Amygdala (tissue), 56 donors: ENCODE measurements around the gene RGS5.

ENCODE experiments used
- DNase-seq, 56 donors: peaks; one replicate each; lab custom pipeline; 2025; lab: John Stamatoyannopoulos, UW

RGS5 gene

DNA sequence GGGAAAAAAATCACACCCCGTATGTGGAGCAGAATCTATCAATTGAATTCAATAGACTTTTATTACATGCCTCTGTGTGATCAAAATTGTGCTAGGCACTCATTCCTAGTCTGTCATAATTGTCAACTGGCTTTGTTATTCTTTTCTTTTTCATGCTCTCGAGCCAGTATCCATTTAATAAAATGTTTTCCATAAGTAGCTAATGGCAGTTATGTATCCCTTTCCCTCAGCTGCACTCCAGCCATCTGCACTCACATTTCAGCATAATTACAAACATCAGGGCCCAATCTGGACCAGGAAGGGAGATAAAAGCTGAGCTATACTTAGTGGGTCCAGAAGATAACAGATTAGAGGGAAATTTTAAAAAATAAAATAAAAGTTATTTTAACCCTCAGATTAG, 15.9 kb downstream of the RGS5 start:
- DNase-seq, result no peak

DNA sequence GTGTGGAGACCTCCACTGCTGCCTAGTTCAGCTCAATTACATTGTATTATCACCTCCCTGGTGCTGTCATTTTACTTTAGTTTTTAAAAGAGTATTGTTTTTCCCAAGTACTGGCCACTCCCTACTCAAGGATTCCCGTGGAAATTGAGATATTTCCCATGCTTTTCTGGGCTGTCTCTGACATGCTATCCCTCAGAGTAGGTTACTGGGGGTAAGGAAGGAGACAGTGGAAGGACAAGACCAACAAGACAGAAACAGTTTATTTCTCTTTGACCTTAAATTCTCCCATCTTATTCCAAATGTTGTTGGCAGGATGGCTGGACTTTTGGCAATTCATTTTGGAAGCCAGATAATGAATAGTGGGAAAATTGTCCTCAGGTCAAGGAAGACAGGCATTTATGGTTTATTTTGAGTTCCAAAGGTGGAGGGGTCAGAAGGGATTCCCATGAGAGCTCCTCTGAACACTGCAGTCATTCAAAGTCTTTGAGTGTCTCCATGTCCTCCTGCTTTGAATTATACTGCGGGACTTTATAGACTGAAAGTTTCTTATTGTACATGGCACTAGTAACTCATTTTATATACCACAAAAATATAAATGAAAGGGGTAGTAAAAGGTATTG, 20.3 kb downstream of the RGS5 start:
- DNase-seq, result no peak

DNA sequence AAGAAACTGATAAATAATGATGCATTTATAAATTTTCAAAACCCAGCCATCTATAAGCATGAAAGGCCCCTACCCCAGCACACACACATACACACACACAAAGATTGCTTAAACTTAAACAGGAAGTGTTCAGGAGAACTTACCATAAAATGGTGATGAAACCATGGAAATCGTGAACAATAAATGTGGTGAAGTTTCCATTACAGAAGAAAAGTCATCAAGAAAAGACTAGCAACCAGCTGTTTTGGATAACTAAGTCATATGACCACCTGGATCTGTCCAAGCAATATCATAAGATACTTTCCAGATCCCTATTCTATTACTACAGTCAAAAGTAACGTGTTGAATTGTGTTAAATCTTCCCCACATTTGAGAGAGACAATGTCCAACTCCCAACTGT, 24.1 kb downstream of the RGS5 start:
- DNase-seq, result no peak

DNA sequence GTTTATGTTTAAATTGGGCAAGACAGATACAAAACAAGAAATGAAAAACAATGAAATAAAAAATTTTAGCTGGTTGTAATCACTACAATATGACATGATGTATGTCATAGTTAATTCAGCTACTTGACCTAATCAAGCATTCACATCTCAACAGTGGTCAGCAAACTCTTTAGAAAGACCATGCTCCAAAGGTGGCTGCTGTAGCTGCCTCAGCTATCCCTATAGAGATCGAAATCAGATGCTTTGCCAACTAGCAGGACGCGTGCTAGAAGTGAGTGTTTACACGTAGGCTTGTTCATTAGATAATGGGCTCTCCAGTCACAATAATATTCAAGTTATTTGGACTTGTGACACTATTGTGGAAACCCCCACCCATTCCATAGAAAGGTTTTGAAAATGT, 25.9 kb downstream of the RGS5 start:
- DNase-seq, result no peak

DNA sequence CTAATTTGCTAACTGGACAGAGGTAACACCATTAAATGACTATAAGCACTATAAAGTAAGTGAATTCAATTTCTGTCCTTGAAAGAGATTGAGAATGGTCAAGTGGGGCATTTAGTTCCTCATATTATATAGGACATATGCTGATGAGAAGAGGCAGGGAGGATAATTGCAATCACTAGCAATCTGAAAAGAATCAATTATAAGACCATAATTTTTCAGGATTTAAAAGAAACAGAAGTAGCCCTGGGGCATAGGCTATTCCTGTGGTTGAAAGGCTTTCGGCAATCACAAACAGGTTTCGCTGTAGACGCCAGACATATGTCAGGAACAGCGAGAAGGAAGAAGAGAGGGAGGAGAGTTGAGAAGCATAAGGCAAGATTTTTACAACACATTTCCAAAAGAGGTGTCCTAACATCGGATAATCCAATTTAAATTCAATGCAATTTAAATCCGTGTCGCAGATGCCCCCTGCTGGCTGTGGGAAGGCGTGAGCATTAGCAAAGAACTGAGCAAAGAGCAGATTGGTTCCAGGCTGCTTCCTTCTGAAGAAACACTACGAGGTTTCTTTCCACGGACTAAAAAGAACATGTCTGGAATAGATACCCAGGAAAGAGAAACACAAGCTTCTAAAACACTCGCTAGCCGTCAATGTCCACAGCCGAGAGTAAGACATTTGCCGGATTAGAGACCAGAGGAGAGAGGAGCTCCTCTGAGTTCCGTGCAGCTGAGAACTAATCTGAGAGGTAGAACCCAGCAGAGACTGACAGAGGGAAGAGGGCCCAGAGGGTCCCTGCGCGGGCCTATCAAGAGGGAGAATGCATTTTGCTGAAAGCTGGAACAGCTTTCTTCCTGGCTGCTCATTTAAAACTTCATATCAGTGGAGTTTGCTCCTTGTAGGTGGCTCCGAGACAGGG, 27.9 kb downstream of the RGS5 start:
- DNase-seq, result peak in 45 of 56 donors; percentile 1 to 72 (median 23)

DNA sequence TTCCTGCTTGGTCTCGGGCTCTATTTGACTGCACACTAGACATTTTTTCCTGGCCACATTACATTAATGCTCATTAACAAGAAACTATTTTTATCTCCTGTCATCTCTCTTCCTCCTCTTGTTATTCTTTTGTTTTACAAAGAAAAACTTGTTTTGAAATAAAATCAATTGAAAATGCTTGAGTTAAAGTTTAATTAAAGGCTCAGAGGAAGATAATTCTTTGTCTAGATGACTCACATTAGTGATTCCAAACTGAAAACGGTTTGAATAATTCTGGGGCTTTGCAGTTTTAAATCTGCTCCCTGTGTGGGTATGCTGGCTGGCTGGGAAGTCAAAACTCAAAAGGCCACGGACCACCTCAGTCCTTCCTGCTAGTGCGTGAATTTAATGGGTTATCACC, 29.6 kb downstream of the RGS5 start:
- DNase-seq, result no peak

DNA sequence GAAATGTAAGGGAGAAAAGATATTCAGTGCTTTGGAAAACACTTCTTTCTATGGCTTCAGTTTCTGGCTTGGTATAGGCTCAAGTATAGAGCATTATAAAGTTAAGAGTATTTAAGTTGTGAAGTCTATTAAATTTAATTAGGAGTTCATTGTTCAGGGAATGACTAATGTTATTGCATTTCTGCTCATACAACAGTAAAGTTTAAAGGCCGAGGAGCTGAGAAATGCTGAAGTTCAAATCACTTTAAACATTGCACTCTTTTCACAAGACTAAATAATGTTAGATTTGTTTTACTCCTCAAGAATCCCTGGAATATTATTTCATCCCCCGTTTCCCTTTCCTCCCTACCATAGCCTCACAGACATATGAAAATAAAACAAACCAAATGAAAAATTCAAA, 30.1 kb downstream of the RGS5 start:
- DNase-seq, result no peak

DNA sequence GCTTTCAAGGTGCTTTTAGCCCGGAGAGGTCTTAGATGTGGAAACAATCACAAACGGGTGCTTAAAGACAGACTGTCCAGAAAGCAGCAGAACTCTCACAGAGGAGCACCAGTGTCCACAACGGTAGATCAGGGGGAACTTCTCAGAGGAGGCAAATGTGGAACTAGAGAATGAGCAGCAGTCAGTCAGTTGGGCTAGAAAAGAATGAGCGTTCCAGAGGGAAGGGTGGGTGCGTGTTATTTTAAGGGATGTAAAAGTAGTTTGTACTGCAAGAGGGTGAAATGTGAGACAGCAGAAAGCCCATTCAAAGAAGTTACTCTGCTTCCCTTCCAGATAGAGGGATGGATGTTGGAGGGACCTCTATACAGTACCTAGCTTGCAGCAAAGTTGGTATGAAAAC, 30.9 kb downstream of the RGS5 start:
- no peak for DNase-seq

DNA sequence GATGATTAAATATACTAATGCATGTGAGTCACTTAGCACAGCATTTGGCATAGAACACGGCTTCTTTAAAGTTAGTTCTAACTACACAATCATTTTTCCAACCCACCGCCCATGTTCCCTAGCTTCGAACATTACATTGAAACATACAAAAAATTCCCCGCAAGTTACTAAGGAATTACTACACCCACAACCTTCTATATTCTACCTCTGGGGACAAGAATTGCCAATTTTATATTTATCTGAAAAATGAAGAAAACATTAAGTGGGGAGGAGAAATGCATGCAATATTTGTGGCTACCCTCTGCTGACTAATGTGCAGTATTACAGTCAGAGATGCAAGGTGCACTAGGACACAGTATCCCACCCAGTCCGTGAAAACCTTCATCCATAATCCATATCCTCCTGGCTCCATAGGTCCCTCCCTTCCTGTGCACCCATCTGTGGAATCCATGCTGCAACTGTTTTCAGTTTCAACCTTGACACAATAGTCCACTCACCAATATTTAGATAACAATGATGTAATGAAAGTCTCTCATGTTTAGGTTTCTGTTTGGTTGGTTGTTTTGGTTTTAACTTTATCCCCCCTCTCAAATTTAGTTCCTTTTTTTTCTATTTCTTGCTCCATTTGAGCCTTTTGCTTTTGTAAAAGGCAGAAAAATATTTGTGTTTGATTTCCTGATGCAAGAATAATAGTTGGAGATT, 31.6 kb downstream of the RGS5 start:
- DNase-seq, result peak in 1 of 56 donors; percentile 22

DNA sequence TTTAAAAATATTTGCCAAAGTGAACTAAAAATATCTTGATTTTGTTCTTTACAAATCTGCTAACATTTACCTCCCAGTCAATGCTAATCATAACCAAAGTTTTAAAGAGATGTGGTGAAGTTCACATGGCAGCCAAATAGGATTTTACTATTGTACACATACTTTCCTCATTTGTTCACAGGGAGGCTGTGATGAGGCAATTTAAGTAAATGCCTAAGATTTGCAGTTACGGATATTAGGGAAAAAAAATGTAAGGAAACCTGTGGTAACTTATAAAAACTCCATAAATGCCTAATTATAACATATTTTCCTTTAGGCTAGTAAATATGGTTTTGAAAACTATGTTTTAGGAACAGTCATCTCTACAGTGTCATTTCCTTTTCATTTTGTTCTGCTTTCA, 32.4 kb downstream of the RGS5 start:
- DNase-seq, result no peak

DNA sequence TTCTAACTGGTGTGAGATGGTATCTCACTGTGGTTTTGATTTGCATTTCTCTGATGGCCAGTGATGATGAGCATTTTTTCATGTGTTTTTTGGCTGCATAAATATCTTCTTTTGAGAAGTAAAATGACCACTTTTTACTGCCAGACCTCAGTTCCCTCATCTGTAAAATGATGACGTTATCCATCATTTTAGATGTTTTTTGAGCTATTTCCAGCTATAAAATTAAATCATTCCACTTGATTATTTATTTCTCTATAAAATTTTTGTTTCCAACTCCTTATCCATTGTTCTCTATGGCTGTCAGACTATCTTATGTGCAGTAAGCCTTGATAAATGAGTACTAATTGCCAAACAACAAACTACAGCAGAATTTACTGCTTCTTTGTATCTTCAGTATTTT, 33.2 kb downstream of the RGS5 start:
- DNase-seq, result no peak

DNA sequence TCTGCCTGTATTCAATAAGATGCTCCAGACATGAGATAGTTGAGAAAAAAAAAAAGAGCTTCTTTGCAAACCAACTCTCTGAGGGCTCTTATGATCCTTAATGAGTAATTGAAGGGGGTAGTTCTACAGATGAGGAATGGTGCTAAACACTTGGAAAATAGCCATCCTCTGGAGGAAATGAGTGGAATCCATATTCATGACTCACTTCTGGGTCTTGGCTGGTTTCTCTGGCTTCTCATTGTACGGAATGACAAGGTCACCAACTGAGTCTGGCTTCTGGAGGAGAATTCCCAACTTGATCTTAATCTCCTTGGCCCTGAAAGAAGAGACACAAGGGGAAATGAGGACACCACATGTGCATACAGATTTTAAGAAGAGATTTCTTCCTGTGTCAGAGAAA, 34.7 kb downstream of the RGS5 start:
- DNase-seq, result no peak

DNA sequence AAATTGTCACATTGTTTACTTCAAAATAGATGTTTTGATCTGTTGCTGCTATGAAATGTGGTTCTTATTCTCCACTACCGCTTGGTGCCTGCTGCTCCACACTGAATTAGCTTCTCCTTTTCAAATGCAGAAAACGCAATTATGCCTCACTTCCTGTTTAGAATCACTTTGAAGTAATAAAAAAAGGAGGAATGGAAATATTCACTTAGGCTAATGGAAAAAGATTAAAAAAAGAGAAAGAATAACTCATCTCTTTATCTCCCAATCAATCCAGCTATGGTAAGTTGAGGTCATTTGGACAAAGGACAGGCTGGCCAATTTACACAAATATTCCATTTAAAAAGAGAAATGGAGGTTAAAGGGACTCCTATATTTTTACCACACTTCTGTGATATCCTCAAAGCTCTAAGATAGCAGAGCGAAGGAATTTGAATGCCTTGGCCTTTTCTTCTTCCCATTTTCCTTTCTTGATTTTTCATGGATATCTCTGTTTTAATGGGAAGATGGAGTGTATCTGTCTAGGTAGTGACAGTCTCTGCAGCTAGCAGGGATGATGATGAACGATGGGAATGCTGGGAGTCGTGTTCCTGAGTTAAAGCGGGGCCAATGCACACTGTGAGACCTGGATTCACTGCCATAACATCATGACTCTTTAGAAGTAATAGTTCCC, 35.7 kb downstream of the RGS5 start:
- DNase-seq, result no peak

DNA sequence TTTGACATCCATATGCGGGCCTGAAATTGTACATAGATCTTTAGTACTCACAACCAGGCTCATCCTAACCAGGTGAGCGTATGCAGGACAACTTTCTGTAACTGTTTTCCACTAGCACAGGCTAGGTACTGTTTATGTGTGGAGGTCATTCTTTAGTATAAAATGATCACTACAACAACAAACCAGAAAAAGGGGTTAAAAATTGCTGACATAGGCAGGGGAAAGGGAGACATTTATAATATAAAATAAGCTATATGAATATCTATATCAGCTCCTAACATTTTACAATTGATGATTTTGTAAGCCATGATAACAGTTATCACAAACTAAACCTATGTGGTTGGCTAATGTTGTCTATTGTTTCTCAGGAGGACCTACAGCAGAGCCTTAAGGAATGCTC, 37.6 kb downstream of the RGS5 start:
- no peak for DNase-seq

DNA sequence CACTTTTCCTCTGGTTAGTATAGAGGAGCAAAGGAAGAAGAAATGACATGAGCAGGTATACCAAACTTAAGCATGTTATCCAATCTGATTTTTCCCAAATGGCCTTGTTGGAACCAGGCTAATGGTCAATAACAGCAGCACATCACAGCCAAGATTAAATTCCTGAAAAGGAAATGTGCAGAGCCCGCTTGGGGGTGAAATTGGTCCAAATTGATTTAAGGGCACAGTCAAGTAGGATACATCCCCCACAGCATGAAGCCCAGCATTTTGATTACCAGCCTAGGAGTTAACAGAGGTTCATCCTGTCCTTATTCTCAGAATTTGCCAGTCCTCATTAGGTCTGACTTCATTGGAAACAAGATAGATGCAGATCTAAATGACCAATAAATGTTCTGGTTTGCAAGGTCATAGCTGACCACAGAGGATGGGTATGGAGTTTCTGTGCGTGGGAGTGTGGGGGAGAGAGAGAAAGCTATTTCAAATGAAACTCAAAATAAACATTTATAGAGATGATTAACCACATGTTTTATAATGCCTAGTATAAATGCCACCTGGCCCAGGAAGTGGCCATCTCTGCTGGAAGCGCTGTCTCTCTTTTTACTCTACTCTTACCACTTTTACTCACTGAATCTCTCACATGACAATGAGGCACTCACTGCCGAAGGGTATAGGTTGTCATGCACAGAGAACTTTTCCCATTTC, 38.7 kb downstream of the RGS5 start:
- DNase-seq, result no peak

DNA sequence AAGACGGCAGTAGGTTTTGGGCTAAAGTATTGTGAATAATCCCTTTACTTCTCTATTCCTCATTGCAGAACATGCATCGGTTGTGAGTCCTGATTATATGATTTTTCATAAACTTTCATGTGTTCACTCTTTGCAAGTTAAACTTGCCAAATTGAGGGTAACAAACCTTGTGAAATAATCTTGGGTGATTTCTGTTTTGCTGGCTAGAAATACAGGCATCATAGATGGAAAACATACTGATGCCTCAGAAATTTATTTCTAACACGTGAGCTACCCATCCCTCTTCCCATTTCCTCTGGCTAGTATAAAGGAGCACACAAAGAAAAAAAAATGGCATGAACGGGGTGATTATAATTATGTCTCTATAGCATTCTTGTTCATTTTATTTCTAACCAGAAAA, 39.6 kb downstream of the RGS5 start:
- DNase-seq, result no peak

DNA sequence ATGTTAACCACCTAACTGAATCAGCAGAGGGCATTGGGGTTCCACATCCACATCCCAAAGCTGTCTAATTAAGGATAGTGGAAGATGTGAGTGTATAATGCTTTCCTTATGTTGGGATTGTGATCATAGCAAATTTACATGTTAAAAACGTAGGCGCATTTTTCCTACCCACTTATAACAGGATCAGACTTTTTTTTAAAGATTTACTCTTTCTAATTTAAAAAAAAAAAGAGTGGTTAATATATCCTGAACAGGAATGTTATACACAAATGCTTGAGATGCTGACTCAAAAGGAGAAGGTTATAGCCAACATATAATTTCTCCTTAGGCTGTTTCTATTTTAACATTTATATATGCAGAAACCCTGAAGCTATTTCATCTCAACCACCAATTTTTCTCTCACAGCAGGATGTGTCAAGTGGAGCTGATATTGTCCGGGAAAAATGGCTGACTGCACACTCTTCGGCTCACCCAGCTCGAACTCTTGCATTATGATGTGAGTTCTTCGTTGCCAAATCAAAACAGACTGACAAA, 40.3 kb downstream of the RGS5 start:
- DNase-seq, result no peak

DNA sequence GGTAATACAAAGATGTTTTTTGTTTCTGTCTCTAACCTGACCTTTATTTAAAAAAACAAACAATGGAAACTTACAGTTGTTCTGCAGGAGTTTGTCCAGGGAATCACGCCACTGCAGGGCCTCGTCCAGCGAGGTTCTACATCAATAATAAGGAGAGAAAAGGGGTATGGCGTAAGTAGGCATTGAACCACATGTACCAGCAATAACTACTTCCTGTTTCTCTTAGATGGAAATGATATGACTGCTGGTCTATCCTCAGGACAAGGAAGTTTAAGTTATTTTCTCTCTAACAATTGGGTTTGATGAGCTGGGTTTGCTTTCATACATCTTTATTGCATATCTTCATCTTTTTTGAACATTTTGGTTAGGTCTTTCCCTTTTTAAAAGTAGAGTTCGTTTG, 40.9 kb downstream of the RGS5 start:
- DNase-seq, result no peak

DNA sequence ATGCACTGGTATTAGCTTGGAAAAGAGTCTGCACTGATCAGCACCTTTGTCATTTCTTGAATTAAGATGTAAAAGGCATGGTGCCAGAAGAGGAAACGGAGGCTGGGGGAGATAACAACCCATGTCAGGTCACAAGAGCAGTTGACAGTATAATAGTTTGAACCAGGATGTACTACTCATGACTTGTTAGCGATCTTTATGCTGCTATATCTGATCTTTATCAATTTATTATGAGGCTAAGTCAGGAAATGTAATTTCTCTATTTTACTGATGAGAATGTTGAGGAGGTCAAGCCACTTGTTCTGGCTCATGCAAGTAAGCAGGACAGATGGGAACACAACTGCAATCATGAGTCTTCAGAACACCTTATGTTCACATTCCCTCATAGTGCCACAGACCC, 41.4 kb downstream of the RGS5 start:
- no peak for DNase-seq

DNA sequence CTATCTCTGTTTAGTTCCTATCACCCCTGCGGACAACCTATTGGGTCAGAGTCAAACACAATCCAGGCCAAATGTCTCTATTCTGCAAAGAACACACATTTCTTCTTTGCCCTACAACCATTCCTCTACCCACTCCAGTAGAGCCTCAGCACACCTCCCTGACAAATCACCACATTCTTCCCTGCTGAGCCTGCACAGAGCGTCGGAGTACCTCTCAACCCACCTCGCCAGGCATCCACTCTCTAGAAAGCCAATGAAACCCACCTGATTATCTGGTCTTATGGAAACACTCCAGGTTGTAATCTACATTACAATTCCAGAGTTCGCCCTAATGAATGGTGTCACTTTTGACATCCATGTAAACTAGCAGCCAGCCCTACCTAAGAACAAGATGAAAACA, 47.1 kb downstream of the RGS5 start:
- no peak for DNase-seq
